Body of pancreas (tissue), 4 donors: ENCODE results near the gene ZNF549.

Experiments
- CTCF ChIP-seq, 7 experiments: fragments of 450-650 bp in 4 of 7; fragments of 200-600 bp in 3 of 7; sonication (generic) in 3 of 7; IDR thresholded peaks; one replicate each; pipeline ENCODE4 v1.5.1; 2016 to 2019; ENCODE audit warnings: antibody characterized with exemption in 7 of 7
- POLR2A ChIP-seq, 3 donors: fragments of 450-650 bp; IDR thresholded peaks; one replicate each; pipeline ENCODE4 v1.6.1; 2016; ENCODE audit warnings: antibody characterized with exemption in 3 of 3, mild to moderate bottlenecking in 2 of 3

- TF ChIP-seq CTCF (IDR thresholded peaks at IDR 0.05), result no peak
- TF ChIP-seq POLR2A (IDR thresholded peaks at IDR 0.05), result no peak
Observed at GRCh38 chr19:57583104-57583520, 56.0 kb downstream of the ZNF549 start.
